Fibroblast of pulmonary artery (primary cell): Measurements from ENCODE around the gene PXDC1.
"Not testable (repeated sequence)": the region's sequence is repeated elsewhere in the genome, so short reads cannot be mapped to it uniquely, and the experiment has no call there.

Experiments used
- DNase-seq: peaks from one replicate; pipeline ENCODE4 v3.0.0-alpha.2; 2010; ENCODE audit warnings: low read depth
- H3K4me3 ChIP-seq: replicated peaks from 2 replicates; pipeline ENCODE4 v1.5.1; 2011; ENCODE audit warnings: low read depth, mild to moderate bottlenecking, control low read depth, low read length, moderate library complexity
- TF ChIP-seq, protein P1 (sequence below): IDR thresholded peaks from 2 replicates; pipeline ENCODE4 v1.5.1; 2011; ENCODE audit warnings: mild to moderate bottlenecking, control low read depth, low read length, inconsistent platforms; ENCODE audit errors: missing control alignments

The PXDC1 gene

GRCh38 chr6:3693831-3694230, 57.7 kb downstream of the PXDC1 start:
- H3K4me3 ChIP-seq = no peak overlapping the region
- TF ChIP-seq, protein P1, sequence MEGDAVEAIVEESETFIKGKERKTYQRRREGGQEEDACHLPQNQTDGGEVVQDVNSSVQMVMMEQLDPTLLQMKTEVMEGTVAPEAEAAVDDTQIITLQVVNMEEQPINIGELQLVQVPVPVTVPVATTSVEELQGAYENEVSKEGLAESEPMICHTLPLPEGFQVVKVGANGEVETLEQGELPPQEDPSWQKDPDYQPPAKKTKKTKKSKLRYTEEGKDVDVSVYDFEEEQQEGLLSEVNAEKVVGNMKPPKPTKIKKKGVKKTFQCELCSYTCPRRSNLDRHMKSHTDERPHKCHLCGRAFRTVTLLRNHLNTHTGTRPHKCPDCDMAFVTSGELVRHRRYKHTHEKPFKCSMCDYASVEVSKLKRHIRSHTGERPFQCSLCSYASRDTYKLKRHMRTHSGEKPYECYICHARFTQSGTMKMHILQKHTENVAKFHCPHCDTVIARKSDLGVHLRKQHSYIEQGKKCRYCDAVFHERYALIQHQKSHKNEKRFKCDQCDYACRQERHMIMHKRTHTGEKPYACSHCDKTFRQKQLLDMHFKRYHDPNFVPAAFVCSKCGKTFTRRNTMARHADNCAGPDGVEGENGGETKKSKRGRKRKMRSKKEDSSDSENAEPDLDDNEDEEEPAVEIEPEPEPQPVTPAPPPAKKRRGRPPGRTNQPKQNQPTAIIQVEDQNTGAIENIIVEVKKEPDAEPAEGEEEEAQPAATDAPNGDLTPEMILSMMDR = no peak
- DNase-seq = no peak

- TF ChIP-seq, protein P1 = no peak
- no peak overlapping the region for H3K4me3 ChIP-seq
- DNase-seq = no peak
Measured at GRCh38 chr6:3690506-3690905, 61.0 kb downstream of the PXDC1 start.

DNA sequence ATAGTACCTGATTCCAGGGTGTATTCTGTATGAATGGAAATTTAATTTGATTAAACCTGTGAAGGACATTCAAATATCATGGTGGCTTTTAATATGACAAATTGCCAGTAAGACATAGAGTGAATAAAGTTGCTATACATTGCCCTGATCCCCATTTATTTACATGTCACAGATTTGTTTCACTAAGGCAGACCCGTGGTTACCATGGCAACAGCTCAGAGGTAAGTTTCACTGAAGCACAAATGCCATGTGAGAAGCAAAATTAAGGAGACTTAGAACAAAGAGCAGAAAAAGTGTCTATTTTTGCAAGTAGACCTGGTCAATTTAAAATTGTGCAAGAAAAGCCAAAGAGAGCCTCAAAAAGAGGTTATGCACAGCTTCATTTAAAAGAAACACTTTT, 63.7 kb downstream of the PXDC1 start:
- H3K4me3 ChIP-seq = no peak overlapping the region
- TF ChIP-seq, protein P1 = no peak
- no peak for DNase-seq

- no peak for DNase-seq
- H3K4me3 ChIP-seq = no peak overlapping the region
- TF ChIP-seq, protein P1 = no peak
Measured at GRCh38 chr6:3683331-3683730, 68.2 kb downstream of the PXDC1 start.

- DNase-seq = no peak
- no peak overlapping the region for H3K4me3 ChIP-seq
- TF ChIP-seq, protein P1 = no peak
Measured at GRCh38 chr6:3678946-3679345, 72.6 kb downstream of the PXDC1 start.

DNA sequence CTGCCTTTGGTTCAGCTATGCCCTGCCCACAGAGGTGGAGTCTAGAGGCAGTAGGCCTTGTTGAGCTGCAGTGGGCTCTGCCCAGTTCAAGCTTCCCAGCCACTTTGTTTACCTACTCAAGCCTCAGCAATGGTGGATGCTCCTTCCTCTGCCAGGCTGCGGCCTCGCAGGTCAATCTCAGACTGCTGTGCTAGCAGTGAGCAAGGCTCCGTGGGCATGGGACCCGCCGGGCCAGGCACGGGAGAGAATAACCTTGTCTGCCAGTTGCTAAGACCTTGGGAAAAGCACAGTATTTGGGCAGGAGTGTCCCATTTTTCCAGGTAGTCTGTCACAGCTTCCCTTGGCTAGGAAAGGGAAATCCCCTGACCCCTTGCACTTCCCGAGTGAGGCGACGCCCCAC, 73.8 kb downstream of the PXDC1 start:
- not testable (repeated sequence) for DNase-seq, H3K4me3 ChIP-seq

DNA sequence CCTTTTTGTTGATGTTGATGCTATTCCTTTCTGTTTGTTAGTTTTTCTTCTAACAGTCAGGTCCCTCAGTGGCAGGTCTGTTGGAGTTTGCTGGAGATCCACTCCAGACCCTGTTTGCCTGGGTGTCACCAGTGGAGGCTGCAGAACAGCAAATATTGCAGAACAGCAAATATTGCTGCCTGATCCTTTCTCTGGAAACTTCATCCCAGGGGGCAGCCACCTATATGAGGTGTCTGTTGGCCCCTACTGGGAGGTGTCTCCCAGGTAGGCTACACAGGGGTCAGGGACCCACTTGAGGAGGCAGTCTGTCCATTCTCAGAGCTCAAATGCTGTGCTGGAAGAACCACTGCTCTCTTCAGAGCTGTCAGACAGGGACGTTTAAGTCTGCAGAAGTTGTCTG, 74.2 kb downstream of the PXDC1 start:
- DNase-seq, H3K4me3 ChIP-seq: not testable (repeated sequence)
